Measurements from ENCODE around the gene FOXP1. TPM values are rescaled to one million over a fixed set of nuclear protein-coding genes. Genes with fewer than 3 reads are reported as not detected.

Gene FOXP1
- total and polyA plus RNA-seq, 4 donors: 4.9 to 35.4 (median 32.0) TPM

- TF ChIP-seq, protein P1, sequence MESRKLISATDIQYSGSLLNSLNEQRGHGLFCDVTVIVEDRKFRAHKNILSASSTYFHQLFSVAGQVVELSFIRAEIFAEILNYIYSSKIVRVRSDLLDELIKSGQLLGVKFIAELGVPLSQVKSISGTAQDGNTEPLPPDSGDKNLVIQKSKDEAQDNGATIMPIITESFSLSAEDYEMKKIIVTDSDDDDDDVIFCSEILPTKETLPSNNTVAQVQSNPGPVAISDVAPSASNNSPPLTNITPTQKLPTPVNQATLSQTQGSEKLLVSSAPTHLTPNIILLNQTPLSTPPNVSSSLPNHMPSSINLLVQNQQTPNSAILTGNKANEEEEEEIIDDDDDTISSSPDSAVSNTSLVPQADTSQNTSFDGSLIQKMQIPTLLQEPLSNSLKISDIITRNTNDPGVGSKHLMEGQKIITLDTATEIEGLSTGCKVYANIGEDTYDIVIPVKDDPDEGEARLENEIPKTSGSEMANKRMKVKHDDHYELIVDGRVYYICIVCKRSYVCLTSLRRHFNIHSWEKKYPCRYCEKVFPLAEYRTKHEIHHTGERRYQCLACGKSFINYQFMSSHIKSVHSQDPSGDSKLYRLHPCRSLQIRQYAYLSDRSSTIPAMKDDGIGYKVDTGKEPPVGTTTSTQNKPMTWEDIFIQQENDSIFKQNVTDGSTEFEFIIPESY (IDR thresholded peaks at IDR 0.05): no peak
- no peak for TF ChIP-seq TAF1 (conservative IDR thresholded peaks at IDR 0.05)
These were observed 91.0 kb downstream of the FOXP1 start (continued) for GRCh38 chr3:71492566-71492965.

DNA sequence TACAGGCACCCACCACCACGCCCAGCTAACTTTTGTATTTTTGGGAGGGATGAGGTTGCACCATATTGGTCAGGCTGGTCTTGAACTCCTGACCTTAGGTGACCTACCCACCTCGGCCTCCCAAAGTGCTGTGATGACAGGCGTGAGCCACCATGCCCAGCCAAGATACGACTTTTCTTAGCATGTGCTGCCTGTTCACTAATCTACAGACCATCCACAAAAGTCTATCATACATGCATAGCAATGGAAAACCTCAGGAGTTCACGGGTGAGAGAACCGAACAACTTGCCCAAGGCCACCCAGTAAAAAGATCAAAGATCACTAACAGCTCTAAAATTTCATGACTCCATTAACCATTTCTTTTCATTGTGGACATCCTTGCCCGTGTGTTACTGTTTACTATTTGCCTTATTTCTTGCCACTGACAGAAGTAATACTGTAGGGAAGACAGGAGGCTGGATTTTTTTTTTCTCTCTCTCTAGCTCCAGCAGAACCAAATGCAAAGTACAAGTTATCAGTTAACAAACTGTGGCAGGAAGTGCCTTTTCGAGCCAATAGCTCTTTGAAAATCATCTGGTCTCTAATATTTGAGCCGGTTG, 92.3 kb downstream of the FOXP1 start:
- Histone ChIP-seq H3K4me1 (ENCODE audit: control insufficient read depth in 4 of 4, insufficient read depth in 4 of 4, low read length in 3 of 4) (peaks cover 0 to 1% (median 0%) of the 10 kb centered on the region in 4 donors), H3K36me3 (ENCODE audit: control insufficient read depth in 4 of 4, insufficient read depth in 3 of 4, low read depth in 1 of 4, low read length in 3 of 4) (peaks cover 0 to 9% (median 2%) of the 10 kb centered on the region in 4 donors), H3K9ac (ENCODE audit: low read depth in 1 of 2, low read length in 2 of 2) (no peak overlapping the region), H3K4me3 (ENCODE audit: low read depth in 1 of 3, low read length in 3 of 3) (no peak overlapping the region), H3K9me3 (ENCODE audit: control insufficient read depth in 4 of 4, low read length in 3 of 4) (no peaks in the 10 kb centered on the region), H3K27me3 (ENCODE audit: control insufficient read depth in 4 of 4, insufficient read depth in 4 of 4, low read length in 3 of 4) (no peaks in the 10 kb centered on the region), H3K27ac (ENCODE audit: low read depth in 1 of 2, low read length in 2 of 2) (no peak overlapping the region)
- DNase-seq (ENCODE audit: low spot score): no peak
- WGBS: 80% methylated on average over 9 of the region's 9 CpGs
- TF ChIP-seq TAF1 (conservative IDR thresholded peaks at IDR 0.05) (no peak), RAD21 (IDR thresholded peaks at IDR 0.05) (no peak), NR2F2 (IDR thresholded peaks at IDR 0.05) (no peak), SP1 (IDR thresholded peaks at IDR 0.05) (no peak), HNF4G (IDR thresholded peaks at IDR 0.05) (no peak), CTCF (IDR thresholded peaks at IDR 0.05; ENCODE audit: low read depth, low read length, missing input control) (no peak), RXRA (IDR thresholded peaks at IDR 0.05) (no peak), EGR1 (IDR thresholded peaks at IDR 0.05; ENCODE audit: low read depth in 2 of 2) (no peak), FOXA1 (IDR thresholded peaks at IDR 0.05) (no peak), YY1 (IDR thresholded peaks at IDR 0.05) (no peak), HNF4A (conservative IDR thresholded peaks at IDR 0.05) (no peak), JUND (IDR thresholded peaks at IDR 0.05) (no peak), FOXA2 (IDR thresholded peaks at IDR 0.05) (no peak), MAX (IDR thresholded peaks at IDR 0.05) (no peak), GABPA (IDR thresholded peaks at IDR 0.05 in 1 of 2, conservative IDR thresholded peaks at IDR 0.05 in 1 of 2) (no peak)
- TF ChIP-seq, protein P1 (IDR thresholded peaks at IDR 0.05): no peak
- TF ChIP-seq, protein P2, sequence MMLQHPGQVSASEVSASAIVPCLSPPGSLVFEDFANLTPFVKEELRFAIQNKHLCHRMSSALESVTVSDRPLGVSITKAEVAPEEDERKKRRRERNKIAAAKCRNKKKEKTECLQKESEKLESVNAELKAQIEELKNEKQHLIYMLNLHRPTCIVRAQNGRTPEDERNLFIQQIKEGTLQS (IDR thresholded peaks at IDR 0.05): no peak
- TF ChIP-seq, protein P3, sequence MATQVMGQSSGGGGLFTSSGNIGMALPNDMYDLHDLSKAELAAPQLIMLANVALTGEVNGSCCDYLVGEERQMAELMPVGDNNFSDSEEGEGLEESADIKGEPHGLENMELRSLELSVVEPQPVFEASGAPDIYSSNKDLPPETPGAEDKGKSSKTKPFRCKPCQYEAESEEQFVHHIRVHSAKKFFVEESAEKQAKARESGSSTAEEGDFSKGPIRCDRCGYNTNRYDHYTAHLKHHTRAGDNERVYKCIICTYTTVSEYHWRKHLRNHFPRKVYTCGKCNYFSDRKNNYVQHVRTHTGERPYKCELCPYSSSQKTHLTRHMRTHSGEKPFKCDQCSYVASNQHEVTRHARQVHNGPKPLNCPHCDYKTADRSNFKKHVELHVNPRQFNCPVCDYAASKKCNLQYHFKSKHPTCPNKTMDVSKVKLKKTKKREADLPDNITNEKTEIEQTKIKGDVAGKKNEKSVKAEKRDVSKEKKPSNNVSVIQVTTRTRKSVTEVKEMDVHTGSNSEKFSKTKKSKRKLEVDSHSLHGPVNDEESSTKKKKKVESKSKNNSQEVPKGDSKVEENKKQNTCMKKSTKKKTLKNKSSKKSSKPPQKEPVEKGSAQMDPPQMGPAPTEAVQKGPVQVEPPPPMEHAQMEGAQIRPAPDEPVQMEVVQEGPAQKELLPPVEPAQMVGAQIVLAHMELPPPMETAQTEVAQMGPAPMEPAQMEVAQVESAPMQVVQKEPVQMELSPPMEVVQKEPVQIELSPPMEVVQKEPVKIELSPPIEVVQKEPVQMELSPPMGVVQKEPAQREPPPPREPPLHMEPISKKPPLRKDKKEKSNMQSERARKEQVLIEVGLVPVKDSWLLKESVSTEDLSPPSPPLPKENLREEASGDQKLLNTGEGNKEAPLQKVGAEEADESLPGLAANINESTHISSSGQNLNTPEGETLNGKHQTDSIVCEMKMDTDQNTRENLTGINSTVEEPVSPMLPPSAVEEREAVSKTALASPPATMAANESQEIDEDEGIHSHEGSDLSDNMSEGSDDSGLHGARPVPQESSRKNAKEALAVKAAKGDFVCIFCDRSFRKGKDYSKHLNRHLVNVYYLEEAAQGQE (IDR thresholded peaks at IDR 0.05): no peak
